ENCODE data around the gene CRIP3.
"Not testable (repeated sequence)": the region's sequence is repeated elsewhere in the genome, so short reads cannot be mapped to it uniquely, and the experiment has no call there.

Gene CRIP3

GRCh38 chr6:43304882-43305281 lies 3.7 kb downstream of the CRIP3 start:
- no peak for DNase-seq

DNA sequence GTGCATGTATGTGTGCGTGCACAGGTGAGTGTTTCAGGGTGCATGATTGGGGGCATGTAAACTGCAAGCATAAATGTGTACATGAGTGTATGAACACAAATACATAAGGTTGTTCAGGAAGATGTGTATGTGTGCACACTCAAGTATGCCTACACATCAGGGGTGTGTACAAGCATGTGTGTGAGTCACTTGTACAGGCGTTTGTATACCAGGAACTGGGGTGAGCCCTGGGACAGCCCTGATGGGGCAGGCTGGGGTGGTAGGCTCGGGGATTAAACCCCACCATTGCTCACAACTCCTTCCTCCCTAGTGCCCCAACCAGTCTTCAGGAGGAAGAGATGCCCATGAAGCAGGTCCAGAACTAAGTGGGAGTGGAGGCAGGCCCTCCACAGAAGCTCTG lies 4.3 kb downstream of the CRIP3 start:
- DNase-seq, result no peak

DNA sequence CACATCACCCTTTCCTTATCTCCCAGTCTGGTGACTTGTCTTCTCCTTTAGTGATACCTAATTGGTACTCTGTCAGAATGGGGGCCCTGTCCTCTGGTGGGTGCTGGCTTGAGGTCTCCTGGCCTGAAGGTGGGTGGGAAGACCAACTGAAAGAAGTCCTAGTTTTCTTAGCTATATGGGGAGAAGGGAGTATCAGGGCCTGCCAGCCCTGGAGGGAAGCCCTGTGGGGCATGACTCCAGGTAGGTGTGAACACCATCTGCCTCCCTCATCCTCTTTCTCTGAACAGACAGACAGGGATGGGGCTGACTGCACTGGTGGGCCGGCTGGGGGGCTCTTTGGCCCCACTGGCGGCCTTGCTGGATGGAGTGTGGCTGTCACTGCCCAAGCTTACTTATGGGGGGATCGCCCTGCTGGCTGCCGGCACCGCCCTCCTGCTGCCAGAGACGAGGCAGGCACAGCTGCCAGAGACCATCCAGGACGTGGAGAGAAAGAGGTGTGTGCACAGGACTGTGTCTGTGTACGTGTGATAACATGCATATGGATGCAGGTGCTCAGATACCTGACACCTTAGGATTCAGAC lies 4.8 kb downstream of the CRIP3 start:
- no peak for DNase-seq

DNA sequence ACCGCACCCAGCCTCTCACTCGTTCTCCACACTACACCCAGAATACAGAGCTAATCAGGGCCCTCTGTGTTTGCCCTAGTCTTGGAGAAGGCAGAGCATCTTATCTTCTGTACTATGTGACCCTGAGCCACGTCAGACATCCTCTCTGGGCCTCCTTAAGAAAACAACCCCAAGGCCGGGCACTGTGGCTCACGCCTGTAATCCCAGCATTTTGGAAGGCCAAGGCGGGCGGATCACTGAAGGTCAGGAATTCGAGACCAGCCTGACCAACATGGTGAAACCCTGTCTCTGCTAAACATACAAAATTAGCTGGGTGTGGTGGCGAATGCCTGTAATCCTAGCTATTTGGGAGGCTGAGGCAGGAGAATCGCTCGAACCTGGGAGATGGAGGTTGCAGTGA lies 5.6 kb downstream of the CRIP3 start:
- DNase-seq, result not testable (repeated sequence)

DNA sequence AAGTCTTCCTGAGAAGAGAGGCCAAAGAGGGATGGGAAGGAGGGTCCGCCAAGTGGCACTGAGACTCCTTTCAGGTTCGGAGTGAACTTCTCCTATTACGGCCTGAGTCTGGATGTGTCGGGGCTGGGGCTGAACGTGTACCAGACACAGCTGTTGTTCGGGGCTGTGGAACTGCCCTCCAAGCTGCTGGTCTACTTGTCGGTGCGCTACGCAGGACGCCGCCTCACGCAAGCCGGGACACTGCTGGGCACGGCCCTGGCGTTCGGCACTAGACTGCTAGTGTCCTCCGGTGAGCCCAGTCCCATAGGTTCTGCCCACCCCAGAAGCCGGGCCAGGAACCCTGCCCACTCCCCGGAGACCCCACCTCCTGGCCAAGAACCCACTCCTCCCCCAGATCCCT lies 6.5 kb downstream of the CRIP3 start:
- no peak for DNase-seq

- DNase-seq, result no peak
These were observed 7.3 kb downstream of the CRIP3 start for GRCh38 chr6:43301081-43301870.

- no peak for DNase-seq
These were observed 9.0 kb downstream of the CRIP3 start for GRCh38 chr6:43299338-43300293.

- DNase-seq, result no peak
These were observed 9.9 kb downstream of the CRIP3 start for GRCh38 chr6:43298565-43299337.

DNA sequence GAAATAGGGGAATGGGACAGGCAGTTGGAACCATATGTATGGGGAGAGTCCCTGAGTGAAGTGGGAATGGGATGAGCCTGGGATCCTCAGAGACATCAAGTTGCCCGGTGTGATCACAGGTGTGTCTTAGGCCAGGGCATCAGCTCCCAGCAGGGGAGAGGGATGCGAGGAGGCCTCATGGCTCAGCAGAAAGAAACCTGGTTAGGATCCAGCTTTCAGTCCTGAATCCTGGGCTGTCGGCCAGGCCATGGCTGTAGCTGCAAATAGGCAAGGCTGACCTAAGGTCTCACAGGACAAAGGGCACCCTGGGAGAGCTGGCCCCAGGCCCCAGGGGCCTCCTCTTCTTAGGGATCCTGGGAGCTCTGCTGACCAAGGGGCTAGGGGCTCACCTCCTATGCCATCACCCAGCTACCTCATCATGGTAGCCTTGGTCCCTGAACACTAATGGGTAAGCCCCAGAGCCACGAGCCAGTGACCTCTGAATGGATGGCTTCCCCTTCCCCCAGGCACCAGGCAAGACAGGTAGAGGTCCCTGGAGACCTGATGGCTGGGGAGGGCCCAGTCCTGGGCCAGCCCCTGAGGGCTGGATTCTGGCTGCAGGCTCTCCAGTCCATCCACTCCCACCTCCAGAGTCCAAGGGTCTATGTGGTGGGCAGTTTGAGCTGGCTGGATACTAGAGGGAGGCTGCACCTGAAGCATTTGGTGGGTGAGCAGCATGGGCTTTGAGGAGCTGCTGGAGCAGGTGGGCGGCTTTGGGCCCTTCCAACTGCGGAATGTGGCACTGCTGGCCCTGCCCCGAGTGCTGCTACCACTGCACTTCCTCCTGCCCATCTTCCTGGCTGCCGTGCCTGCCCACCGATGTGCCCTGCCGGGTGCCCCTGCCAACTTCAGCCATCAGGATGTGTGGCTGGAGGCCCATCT lies 10.7 kb downstream of the CRIP3 start, which contains the start of gene SLC22A7:
SLC22A7 (plus strand) TSS at position 617 of the 921 bp plus-strand sequence; CDS start at position 716, 99 bp downstream.
- no peak for DNase-seq

DNA sequence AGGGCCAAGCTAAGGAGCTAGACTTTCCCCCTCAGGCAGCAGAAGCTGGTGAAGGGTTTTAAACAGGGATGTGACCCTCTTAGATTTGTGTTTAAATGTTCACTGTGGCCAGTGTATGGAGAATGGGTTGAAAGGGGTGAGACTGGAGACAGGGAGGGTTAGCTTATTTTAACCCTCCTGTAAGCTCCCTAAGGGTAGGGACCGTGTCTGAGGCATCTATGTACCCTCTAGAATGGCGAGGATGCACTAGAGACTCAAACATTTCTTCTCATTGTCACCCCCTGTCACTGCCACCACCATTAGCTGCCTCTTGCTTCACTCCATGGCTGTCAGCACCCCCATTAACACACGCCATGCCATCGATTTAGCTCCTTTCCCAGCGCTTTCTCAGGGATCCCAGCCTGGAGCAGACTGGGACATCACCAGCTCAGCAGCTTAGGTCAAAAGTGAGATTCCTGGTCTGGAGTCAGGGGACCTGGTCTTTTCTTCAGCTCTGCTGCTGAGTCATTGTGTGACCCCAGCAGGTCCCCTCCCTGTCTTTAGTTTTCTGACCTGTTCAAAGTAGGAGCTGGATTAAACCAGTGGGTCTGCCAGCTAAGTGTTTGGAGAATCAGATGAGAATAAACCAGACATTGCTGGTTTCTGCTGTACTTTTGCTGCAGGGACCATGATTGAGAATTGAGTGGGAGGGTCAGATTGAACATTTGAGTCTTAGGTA lies 11.7 kb downstream of the CRIP3 start:
- DNase-seq, result no peak

GRCh38 chr6:43295456-43295855 lies 13.2 kb downstream of the CRIP3 start:
- DNase-seq, result no peak

- DNase-seq, result no peak
These were observed 14.1 kb downstream of the CRIP3 start for GRCh38 chr6:43294536-43294935.

- DNase-seq, result no peak
These were observed 14.9 kb downstream of the CRIP3 start for GRCh38 chr6:43293698-43294097.

DNA sequence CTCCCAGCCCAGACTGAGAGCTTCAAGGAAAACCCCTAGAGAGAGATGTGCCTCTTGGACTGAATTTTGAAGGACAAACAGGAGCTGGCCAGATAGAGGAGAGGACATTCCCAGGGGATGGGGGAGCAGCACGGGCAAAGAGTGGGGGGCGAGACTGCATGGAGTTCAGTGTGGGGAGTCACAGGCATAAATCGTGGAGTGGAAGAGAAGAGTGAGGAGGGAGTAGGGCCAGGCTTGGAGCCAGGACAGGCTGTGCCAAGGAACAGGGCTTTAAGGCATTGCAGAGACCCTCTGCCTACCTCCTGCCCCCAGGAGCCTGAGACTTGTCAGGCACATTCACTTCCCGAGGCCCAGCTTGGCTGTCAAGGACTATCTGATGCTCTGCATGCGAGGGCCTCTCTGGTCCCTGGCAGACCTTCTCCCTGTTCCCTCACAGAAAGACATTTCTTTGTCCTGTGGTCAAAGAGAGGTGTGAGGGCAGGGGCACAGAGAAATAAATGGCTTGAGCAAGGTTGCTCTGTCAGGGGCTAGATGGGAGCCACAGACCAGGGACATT lies 15.8 kb downstream of the CRIP3 start:
- no peak for DNase-seq

- no peak for DNase-seq
These were observed 16.3 kb downstream of the CRIP3 start for GRCh38 chr6:43292341-43292740.

GRCh38 chr6:43291708-43292107 lies 16.9 kb downstream of the CRIP3 start:
- no peak for DNase-seq

DNA sequence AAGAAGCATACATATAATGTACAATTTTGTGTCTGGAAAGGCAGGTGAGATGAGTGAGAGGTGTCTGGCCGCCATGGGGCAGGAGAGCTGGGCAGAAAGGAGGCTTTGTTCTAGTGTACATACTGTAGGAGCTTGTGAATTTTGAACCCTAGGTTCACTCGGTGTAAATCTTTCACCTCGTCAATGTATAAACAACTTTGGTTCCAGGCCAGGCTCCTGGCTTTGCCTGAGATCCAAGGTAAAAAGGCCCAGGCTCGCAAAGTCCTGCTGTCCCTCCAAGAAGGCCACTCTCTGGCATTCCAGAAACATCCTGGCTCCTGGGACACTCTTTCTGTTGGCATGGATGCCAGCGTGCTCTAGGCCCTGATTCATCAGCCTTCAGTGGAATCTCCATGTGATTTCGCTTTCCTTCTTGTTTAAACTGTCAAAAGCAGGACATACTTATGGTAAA lies 17.7 kb downstream of the CRIP3 start:
- no peak for DNase-seq

- DNase-seq, result no peak
These were observed 18.2 kb downstream of the CRIP3 start for GRCh38 chr6:43290339-43290904.

DNA sequence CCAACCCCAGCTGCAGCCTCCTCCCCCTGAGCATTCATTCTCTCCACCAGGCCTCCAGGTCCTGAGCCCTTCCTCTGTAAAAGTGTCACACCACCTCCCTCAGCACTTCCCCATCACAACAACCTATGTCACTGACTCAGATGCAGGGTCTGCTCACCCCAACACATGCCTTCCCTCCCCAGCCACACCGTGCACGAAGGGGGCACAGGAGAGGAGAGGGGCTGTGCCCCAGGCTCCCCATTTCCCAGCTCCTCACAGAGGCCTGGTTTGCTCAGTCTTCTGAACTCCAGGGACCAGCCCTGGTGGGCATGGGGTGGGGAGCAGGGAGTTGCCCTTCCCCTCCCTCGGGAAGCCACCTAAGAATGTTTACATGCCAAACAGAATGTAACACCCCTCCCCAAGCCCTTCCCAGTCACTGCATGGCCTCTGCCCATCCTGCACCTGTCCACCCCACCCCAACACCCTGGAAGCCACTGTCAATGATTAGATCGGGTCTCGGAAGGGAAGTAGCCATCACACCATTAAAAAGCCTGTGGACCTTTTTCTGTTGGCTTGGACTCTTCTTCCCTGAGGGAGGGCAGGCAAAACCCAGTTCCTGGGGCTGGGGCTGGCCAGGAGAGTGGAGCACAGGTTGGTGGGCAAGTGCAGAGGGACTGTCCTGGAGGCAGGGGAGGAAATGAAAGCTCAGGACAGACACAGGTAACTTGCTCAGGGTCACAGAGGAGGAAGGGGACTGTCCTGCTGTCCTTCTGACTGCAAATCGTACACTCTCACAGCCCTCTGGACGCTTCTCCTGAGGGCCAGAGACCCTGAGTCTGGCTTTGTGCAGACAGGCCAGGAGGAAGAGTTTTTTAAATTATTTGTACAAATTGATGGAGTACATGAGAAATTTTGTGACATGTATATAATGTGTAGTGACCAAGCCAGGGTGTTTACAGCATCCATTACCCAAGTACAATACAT lies 20.6 kb downstream of the CRIP3 start:
- DNase-seq, result no peak
